HG03066 (cell line): ENCODE results near the gene GDF7.
A peak's percentile ranks its signal among the peaks of the same experiment; 100 is the strongest.

ENCODE experiments used
- ATAC-seq: cut with Tn5 transposase; IDR thresholded peaks from one replicate; pipeline ENCODE4 v1.9.1; 2021; ENCODE audit warnings: low read depth; ENCODE audit not compliant: unreplicated experiment

GDF7 gene

DNA sequence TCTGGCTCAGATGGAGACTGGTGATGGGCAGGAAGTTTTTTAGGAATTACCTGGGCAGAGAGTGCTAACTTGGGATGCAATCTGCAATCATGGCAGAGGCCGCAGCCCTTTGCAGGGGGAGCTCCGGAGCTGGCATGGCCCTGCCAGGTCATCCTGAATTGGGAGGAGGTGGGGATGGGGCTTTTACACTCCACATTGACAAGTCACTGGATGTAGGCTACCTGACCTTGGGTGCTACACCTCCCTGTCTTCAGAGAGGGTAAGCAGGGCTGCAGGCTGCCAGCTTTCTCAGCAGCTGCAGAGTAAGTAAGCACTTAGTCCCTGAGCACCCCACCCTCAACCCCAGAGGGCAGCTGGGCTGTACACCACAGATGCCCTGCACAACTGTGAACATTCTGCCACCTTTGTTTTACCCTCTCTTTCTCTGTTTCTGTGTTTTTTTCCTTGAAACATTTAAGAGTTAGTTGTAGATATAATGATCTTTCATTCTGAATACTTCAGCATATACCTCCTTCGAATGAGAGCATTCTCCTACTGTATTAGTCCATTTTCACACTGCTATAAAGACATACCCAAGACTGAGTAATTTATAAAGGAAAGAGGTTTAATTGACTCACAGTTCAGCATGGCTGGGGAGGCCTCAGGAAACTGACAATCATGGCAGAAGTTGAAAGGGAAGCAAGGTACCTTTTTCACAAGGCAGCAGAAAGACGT is 9.3 kb upstream of the GDF7 start:
- ATAC-seq, result no peak

DNA sequence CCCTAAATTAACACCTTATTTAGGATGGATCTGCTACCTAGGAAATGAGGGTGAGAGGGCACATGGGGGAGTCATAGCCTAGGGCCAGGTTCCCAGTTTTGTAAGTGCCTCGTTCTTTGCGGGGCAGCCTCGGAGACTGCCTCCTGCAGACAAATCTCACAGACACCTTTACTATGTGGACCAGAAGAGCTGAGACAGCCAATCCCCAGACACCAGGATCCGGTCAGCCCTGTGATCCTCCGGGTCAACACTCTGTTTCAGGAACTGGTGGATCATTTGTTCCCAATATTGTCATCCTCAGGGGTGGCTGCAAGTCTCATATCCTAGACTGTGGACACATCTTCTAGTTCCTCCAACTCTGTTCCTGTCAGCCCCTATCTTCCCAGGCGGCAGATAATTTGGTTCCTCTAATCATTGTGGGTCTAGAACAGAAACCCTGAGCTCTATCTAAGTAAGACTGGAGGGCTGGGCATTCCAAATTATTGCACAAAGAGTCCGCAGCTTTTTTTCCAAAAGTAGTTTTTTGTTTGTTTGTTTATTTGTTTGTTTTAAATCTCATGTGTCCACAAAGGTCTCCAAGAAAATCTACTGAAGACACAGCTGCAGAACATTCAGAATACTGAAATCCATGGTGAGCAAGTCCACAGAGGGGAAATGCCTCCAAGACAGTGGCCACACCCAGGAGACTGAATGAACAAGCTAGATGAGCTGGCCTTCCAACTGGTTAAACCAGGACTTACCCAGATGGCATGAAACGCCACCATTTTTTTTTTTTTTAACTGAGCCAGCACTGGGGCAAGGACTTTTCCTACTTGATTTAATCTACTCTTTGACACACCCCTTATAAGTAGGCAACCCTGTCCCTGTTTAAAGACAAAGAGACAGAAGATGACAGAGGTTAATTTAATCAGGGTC is 6.2 kb upstream of the GDF7 start:
- ATAC-seq, result no peak

DNA sequence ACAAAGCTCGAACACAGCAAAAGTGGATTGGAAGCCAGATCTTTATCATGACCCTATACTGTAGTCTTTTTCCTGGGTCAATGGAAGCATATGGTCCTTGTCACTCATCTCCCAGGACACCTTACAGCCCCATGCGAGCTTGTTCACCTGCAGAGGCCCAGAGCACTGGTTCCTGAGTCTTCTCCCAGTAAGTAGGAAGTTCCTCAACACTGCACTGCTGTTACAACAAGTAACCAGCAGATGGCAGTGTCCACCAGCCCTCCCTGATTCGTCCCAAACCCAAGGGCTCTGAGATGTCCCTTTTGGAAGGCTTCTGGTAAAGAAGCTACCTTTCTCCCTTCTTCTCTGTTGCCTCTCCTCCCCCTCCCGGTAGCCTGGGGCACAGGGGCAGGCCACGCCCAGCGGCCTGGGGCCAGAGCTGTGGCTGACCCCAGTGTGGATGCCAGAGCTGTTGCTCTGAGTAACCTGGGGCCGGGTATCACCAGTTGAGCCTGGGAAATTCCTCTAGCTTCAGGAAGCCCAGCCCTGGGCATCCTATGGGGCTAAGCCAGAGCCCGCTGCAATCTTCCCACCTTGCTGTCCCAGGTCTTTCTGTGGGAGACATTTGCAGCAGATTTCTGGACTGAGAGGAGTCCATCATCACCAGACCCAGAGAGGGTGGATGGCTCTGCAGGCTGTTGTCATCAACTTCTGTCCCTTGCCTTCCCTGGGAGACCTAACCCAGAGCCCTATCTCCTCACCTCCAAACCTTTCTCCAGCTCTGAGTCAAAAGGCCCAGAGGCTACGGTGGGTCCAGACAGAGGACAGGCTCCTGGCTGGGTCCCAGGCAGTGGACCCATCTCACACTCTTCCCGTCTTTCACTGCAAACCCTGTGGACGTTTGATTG is 5.3 kb upstream of the GDF7 start:
- ATAC-seq, result peak; percentile 65

DNA sequence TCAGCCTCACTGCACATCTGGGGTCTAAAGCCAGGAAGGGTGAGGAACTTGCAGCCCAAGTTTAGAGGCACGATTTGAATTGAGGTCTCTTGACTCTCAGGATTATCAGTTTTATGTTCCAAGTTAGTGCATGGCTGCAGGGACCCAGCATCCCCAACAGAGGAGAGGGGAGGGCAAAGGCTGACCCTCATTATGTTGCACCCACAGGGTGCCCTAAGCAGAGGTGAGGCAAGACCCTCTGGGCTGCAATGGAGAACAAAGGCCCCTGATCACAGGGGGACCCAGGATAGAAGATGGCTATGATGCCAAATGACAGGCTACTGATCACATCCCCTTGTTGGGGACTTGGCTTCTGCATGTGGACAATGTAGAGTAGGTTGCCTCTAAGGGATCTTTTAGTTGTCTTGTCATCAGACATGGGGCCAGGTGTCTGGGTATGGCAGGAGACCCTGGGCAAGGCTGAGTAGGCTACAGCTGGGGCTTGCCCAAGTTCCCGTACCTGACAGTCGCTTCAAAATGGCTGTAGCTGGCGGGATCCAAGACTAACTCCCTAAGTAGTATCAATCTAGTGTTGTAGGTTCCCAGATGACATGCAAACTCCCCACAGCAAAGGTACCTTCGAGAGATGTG is 4.5 kb upstream of the GDF7 start:
- ATAC-seq, result no peak

DNA sequence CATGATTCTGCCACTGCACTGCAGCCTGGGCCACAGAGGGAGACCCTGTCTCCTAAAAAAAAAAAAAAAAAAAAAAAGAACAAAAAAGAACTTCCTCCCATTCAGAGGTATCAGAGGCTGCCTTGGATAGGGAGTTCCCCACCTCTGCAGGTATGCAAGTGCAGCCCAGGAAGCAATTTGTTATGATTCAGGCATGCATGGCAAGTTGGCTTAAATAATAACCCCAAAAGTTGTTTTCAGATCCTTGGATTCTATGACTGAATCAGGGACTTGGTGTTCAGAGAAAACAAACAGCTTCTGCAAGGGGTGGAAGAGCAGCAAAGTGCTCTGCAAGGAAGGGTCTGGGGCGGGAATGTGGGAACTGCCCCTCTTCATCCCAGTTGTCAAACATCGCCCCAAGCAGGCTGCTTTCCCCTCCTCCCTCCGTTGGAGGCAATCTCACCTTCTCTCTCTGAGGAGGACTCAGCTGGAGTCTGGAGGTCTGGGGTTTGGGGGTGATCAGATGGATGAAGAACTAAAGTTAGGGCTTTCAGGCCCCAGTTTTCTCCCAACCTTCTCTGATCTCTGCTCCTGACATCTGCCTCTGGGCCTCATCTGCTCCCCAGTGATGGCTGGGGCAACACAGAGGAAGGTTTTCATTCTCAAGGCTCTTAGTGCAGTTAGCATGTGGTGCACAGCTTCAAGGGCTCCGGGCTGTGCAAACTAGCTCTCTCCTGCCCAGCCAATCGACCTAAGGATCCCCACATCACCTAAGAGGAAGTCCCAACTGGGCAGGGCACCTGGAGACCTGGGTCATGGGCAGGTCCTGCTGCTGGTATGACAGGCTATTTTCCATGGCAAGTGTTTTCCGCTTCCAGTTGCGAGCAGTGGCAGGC is 3.5 kb upstream of the GDF7 start:
- ATAC-seq, result no peak

DNA sequence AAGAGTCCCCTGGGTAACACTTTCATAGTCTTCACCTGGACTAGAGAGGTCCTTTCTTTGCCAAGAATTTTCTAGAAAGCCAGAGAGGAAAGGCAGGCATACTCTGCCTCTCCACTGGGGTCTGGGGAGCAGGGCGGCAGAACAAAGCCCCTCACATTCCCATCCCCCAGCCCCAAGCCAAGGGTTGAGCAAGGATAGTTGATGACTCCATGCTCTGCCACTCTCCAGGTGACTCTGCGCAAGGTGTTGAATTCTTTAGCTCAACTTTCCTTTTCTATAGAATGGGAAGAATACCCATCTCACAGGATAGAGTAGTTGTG is 2.9 kb upstream of the GDF7 start:
- ATAC-seq, result no peak

DNA sequence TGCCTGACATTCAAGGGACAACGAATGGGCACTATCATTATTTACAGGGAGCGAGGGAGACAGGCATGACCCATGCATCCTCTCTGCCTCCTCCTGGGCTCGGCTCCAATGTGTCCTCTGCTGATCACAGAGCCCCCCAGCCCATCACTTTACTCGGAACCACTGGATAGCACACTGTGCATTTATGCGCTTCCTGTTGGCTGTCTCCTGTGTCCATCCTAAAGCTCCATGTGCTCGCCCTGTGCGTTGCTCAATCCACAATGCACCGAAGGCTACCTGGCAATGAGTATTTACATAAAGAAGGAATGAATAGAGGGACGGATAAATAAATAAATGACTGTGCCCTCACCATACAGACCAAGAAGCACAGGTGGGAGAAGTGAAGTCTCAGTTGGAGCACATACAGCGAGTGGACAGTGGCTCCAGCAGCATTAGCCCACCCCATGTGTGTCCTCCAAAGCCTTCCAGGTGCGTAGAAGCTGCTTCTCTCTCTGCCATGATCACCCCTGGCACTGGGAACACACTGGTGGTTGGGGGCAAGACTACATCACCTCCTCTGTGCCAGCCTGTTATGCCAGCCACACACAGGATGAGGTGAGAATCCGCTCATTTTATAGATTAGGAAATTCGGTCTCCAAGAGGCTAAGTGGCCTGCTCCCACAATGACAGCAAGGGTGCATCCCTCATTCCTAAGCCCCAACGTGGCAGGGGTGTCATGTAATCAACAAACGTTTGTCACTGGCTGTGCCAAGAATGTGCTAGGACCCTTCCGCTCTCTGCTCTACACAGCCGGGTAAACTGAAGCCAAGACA is 2.3 kb upstream of the GDF7 start:
- no peak for ATAC-seq

DNA sequence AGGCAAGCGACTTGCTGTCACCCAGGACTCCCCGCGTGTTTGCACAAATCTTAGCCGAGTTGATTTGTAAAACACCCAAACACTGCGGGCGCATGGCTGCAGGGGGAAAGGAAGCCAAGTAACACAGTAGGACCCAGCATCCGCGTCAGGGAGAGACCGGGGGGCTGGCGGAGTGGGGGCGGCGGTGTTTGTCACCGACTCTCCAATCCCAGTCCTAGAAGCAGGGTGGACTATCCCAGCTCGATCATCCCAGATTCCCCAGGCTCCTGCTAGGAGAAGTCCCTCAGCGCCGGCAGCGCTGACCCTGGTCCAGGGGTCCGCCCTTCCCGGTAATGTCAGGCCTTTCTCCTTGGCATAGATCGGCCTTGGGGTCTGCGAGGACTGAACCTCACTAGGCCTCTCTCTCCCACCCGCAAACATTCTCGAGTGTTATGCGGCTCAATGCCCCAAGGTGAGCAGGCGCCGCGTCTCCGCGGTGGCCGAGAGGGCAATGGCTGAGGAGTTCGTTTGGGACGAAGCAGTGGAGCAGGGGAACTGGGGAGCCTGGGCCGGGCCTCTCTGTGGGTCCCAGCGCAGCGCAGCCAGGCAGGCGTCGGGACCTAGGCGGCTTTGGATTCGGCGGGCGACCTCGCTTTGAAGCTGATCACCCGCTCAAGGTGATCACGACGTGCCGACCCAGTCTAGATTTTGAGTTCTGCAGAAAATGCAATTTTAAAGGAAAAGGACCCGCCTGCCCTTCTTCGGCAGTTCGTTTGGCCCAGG is 1.5 kb upstream of the GDF7 start:
- ATAC-seq, result no peak

DNA sequence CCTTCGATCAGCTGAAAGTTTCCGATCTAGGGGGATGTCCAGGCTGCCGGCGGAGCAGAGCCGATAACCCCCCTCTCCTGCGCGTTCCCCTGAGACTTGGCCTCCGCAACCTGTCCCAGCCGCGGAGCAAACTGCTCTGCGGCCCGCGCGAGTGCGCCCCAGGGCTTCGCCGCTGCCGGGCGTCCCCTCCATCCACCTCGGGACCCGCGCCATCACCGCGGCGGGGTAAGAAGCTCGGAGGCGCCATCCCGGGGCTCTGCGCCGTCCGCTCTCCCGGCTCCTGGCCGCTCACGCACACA is 990 bp upstream of the GDF7 start:
- ATAC-seq, result no peak

DNA sequence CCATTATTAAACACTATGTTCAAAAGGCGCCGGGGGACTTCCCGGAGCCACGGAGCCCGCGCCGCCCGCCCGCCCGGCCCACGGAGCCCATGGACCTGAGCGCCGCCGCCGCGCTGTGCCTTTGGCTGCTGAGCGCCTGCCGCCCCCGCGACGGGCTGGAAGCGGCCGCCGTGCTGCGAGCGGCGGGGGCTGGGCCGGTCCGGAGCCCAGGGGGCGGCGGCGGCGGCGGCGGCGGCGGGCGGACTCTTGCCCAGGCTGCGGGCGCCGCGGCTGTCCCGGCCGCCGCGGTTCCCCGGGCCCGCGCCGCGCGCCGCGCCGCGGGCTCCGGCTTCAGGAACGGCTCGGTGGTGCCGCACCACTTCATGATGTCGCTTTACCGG is 197 bp downstream of the GDF7 start:
- ATAC-seq, result no peak

DNA sequence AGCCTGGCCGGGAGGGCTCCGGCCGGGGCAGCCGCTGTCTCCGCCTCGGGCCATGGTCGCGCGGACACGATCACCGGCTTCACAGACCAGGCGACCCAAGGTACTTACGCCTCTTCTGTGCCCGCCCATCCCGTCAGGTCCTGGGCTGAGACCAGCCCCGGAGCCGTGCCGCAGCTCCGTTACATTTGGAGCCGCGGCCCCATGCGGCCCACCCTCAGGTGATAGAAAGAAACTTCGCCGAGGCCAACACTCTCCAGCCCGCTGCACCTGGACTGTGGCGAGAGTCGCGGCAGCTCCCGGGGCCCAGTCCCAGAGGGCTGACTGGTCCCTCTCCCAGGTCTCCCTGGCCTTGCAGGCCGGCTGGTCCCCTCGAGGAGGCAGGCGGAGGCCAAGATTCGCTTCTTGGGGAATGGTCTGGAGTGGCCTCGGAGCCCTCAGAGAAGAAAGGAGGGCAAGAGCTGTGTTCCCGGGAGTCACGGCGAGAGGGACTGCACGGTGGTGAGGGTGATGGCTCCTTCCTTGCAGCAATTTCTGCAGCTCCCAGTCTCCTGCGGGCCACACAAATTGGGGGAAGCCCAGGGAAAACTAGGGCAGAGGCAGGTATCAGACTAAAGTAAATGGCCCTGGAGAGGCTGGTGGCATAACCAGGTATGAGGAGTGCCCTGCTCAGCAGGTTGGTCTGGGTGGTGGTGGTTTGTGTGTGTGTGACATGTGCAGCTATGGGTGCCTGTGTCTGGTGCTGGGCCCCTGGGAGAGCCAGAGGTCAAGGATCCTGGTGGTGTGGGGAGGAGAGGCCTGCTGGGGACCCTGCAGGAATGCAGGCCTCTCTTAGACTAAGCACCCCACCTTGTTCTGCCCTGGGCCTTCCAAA is 822 bp downstream of the GDF7 start:
- no peak for ATAC-seq

DNA sequence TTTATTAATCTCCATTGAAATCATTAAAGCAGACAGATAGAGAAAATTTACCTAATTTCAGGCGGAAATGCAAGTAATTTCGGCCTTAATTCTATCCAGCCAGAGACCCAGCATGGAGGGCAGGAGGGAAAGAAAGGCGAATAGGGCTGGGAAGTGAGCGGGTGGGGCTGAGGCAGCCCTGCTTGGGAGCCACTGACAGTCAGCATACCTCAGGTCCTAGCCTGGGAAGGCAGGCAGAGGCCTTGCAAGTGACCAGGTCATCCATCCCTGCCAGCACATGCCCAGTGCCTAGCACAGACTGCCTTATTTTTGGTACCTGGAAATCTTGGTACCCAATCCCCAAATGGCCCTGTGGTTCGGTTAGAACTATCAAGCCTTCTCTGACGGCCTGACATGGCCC is 1.5 kb downstream of the GDF7 start:
- no peak for ATAC-seq

DNA sequence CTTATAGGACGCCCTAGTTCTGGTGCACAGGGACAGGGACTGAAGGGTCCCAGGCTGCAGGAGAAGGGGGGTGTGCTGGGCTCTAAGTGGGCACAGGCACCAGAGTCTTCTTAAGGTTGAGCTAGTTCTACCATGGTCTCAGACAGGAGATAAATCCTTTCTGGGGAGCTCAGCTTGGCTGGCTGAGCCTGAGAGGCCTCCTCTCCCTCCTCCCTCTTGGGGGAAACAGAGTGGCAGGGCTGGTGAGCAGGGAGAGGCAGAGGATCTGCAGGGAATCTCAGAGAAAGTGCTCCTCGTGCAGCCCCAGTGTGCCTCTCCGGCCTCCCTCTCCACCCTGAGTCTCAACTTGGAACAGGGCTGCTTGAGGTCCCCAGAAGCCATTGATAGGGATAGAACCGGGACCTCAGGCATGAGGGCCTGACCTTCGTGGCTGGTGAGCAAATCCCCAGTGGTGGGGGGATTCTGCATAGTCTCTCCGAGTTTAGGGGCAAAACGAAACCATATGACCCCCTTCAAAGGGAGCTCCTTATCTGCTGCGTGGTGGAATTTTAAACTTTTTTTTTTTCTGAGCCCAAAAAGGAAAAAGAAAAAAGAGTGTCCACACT is 2.0 kb downstream of the GDF7 start:
- ATAC-seq, result no peak

DNA sequence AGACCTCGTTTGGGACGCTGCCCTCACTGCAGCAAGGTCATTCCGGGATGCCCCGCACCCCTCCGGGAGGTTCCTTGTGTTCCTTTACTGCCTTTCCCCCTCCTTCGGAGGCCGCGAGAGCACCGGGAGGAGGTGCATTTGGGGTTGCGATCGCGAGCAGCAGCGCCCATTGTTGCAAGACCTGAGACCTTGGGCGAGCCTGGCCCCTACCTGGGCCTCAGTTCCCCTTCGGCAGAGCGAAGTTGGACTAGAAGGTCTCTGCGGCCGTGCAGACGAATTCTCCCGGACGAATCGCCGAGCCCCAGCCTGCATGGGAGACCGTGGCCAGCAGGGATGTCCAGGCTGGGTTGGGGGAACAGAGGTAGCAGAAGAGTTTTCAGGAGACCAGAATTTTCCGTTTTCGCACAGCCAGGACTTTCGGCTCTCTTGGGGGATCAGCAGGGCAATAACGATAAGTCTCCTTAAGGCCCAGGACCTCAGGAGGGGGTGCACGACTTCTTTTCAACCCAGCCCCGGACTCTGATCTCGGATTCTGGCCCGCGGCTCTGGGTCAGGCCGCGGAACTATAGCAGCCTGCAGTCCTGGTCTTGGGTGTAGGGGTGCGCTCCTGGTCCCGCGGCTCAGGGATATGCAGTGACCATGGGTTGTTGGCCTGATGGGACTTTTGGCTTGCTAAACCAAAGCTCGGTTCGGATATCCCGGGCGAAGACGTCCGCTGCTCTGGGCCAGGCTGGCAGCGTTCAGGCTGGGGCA is 2.8 kb downstream of the GDF7 start:
- no peak for ATAC-seq

DNA sequence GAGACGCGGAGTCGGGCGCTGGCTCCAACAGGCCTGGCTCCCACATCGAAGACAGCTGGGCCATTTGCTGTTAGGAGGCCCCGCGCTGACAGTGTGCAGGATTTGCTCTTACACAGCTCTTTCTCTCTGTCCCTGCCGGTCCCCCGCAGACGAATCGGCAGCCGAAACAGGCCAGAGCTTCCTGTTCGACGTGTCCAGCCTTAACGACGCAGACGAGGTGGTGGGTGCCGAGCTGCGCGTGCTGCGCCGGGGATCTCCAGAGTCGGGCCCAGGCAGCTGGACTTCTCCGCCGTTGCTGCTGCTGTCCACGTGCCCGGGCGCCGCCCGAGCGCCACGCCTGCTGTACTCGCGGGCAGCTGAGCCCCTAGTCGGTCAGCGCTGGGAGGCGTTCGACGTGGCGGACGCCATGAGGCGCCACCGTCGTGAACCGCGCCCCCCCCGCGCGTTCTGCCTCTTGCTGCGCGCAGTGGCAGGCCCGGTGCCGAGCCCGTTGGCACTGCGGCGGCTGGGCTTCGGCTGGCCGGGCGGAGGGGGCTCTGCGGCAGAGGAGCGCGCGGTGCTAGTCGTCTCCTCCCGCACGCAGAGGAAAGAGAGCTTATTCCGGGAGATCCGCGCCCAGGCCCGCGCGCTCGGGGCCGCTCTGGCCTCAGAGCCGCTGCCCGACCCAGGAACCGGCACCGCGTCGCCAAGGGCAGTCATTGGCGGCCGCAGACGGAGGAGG is 3.5 kb downstream of the GDF7 start:
- ATAC-seq, result no peak
